HepG2 (cell line): Measurements from ENCODE around the gene FAM200B. TPM values are rescaled to one million over a fixed set of nuclear protein-coding genes. Genes with fewer than 3 reads are reported as not detected.

Experiments
- ATF1 ChIP-seq: IDR thresholded peaks from 2 replicates; pipeline ENCODE4 v1.6.1; 2016; ENCODE audit warnings: mild to moderate bottlenecking, control low read depth
- EP300 ChIP-seq, 3 experiments: sonication (generic) in 1 of 3; formaldehyde crosslinking in 1 of 3; IDR thresholded peaks; 2 replicates each; pipeline versions ENCODE4 v1.5.1 to v1.6.1; 2011 to 2020; ENCODE audit warnings: low read depth in 2 of 3, low read length in 2 of 3, borderline replicate concordance in 1 of 3, improper control_type of control experiment in 1 of 3, mild to moderate bottlenecking in 1 of 3, missing genetic modification reagents in 1 of 3, moderate library complexity in 1 of 3
- JDP2 ChIP-seq: sonication (generic); formaldehyde crosslinking; IDR thresholded peaks from 2 replicates; pipeline ENCODE4 v1.8.1; 2022; ENCODE audit warnings: missing genetic modification reagents, borderline replicate concordance
- KDM2A ChIP-seq: sonication (generic); formaldehyde crosslinking; IDR thresholded peaks from 2 replicates; pipeline ENCODE4 v1.4.0; 2020; ENCODE audit warnings: low read depth, missing genetic modification reagents, borderline replicate concordance
- KLF12 ChIP-seq: sonication (generic); formaldehyde crosslinking; IDR thresholded peaks from 2 replicates; pipeline ENCODE4 v1.4.0; 2020; ENCODE audit warnings: missing genetic modification reagents, borderline replicate concordance
- ONECUT2 ChIP-seq: sonication (generic); formaldehyde crosslinking; IDR thresholded peaks from 2 replicates; pipeline ENCODE4 v1.4.0; 2020; ENCODE audit warnings: missing genetic modification reagents
- PCBP2 ChIP-seq: fragments of 200-400 bp; formaldehyde crosslinking; optimal IDR thresholded peaks from 2 replicates; pipeline ENCODE3; 2018; ENCODE audit warnings: low read length, low read depth; ENCODE audit not compliant: poor library complexity, severe bottlenecking
- SALL1 ChIP-seq: sonication (generic); formaldehyde crosslinking; IDR thresholded peaks from 2 replicates; pipeline ENCODE4 v1.8.0; 2022; ENCODE audit warnings: mild to moderate bottlenecking, missing genetic modification reagents
- STAT5B ChIP-seq: sonication (generic); formaldehyde crosslinking; IDR thresholded peaks from 2 replicates; pipeline ENCODE4 v1.4.0; 2020; ENCODE audit warnings: missing genetic modification reagents
- TBX3 ChIP-seq: fragments of 450-650 bp; IDR thresholded peaks from 2 replicates; pipeline ENCODE4 v1.6.1; 2017; ENCODE audit warnings: antibody characterized with exemption, mild to moderate bottlenecking, inconsistent platforms, borderline replicate concordance
- TIGD3 ChIP-seq: sonication (generic); formaldehyde crosslinking; IDR thresholded peaks from 2 replicates; pipeline ENCODE4 v1.5.1; 2020; ENCODE audit warnings: mild to moderate bottlenecking, missing genetic modification reagents, borderline replicate concordance
- ZEB1 ChIP-seq: IDR thresholded peaks from 2 replicates; pipeline ENCODE4 v1.6.1; 2012; ENCODE audit warnings: mild to moderate bottlenecking, low read depth, inconsistent platforms; ENCODE audit not compliant: insufficient replicate concordance
- ZNF274 ChIP-seq: sonication (generic); formaldehyde crosslinking; IDR thresholded peaks from 2 replicates; pipeline ENCODE4 v1.5.1; 2020; ENCODE audit warnings: mild to moderate bottlenecking, missing genetic modification reagents
- ZNF335 ChIP-seq: sonication (generic); formaldehyde crosslinking; IDR thresholded peaks from 2 replicates; pipeline ENCODE4 v1.4.0; 2020; ENCODE audit warnings: missing genetic modification reagents
- ZNF383 ChIP-seq: sonication (generic); formaldehyde crosslinking; IDR thresholded peaks from 2 replicates; pipeline ENCODE4 v1.4.0; 2020; ENCODE audit warnings: missing genetic modification reagents, mild to moderate bottlenecking, borderline replicate concordance
- ZNF782 ChIP-seq: sonication (generic); formaldehyde crosslinking; IDR thresholded peaks from 2 replicates; pipeline ENCODE4 v1.4.0; 2020; ENCODE audit warnings: missing genetic modification reagents, mild to moderate bottlenecking, borderline replicate concordance
- ZNF841 ChIP-seq: sonication (generic); formaldehyde crosslinking; IDR thresholded peaks from 2 replicates; pipeline ENCODE4 v1.8.1; 2023; ENCODE audit warnings: missing genetic modification reagents, borderline replicate concordance
- ZNF878 ChIP-seq: sonication (generic); formaldehyde crosslinking; IDR thresholded peaks from 2 replicates; pipeline ENCODE4 v1.8.1; 2023; ENCODE audit warnings: mild to moderate bottlenecking, missing genetic modification reagents, moderate library complexity
- polyA plus RNA-seq, 8 experiments: library from polyadenylated mRNA; depleted of rRNA in 3 of 8; stranded (reverse) in 7 of 8; unstranded in 1 of 8; fragments of >200 nt; fragmentation: Illumina TruSeq in 4 of 8; extraction: Trizol in 4 of 8; gene quantifications; 2 replicates each; pipeline versions ENCODE4 v1.2.1 to v1.2.3, GENCODE V29; 2011 to 2016; ENCODE audit warnings: low read depth in 4 of 8, missing spikeins in 1 of 8, mixed read lengths in 1 of 8; ENCODE audit not compliant: insufficient read depth in 1 of 8
- total RNA-seq, 5 experiments: library from RNA; depleted of rRNA; stranded (reverse); fragments of >200 nt; fragmentation: Illumina TruSeq; extraction: Trizol; gene quantifications; 2 replicates each; pipeline ENCODE4 v1.2.3, GENCODE V29; 2016; ENCODE audit warnings: low read depth in 1 of 5
- TF ChIP-seq, protein P1 (sequence below): conservative IDR thresholded peaks from 2 replicates; pipeline ENCODE4 v1.6.1; 2018; ENCODE audit warnings: missing genetic modification reagents
- TF ChIP-seq, protein P2 (sequence below): sonication (generic); formaldehyde crosslinking; IDR thresholded peaks from 2 replicates; pipeline ENCODE4 v1.4.0; 2020; ENCODE audit warnings: missing genetic modification reagents
- TF ChIP-seq, protein P3 (sequence below): sonication (generic); formaldehyde crosslinking; IDR thresholded peaks from 2 replicates; pipeline ENCODE4 v1.5.0; 2020; ENCODE audit warnings: missing genetic modification reagents

Gene FAM200B
- total and polyA plus RNA-seq, 2 of the 13 experiments (the other 11 are each of a cell fraction or from before 2014, with no cell fraction given) = 25.6 to 41.8 TPM

DNA sequence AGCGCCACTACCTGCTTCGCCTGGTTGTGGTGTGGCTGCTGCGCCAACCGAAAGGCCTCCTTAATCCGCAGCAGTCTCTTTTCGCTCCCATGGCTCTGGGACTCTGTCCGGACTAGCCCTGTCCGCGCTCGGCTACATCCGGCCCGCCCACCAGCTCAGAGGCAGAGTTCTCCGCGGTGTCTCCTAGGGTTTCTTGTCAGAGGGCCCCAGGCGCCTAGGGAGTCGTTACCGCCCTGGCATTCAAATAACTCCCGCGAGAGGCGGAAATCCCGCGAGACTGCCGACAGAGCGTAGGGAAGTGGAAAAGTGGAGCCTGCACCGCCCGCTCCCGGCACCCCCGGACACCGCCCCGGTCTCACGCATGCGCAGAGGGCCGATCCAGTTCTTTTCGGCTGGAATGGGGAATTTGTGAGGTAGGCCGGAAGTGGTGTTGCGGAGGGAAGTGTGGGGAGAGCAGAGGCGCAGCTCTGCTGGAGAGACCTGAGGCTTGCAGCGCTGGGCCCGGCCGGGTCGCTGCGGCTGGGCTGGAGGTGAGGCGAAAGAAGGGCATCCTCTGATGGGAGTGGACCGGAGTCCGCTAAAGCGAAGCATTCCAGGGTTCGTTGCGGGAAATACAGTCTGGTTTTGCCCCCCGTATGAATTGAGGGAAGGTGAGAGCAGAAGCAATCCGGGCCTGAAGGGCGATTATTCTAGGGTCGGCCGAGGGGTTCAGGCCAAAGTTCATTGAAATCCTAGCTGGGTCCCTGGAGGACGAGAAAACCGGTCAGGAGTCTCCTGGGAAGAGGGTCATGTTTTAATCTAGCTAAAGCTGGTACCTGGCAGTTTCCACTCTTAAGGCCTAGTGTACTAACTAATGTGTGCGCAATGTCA is at the start of gene FAM200B (continued):
- TF ChIP-seq, protein P1, sequence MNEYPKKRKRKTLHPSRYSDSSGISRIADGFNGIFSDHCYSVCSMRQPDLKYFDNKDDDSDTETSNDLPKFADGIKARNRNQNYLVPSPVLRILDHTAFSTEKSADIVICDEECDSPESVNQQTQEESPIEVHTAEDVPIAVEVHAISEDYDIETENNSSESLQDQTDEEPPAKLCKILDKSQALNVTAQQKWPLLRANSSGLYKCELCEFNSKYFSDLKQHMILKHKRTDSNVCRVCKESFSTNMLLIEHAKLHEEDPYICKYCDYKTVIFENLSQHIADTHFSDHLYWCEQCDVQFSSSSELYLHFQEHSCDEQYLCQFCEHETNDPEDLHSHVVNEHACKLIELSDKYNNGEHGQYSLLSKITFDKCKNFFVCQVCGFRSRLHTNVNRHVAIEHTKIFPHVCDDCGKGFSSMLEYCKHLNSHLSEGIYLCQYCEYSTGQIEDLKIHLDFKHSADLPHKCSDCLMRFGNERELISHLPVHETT (CRISPR knock-in tag) = peak; percentile 40; the same call in 1 of the 2 replicates
- TF ChIP-seq, protein P2, sequence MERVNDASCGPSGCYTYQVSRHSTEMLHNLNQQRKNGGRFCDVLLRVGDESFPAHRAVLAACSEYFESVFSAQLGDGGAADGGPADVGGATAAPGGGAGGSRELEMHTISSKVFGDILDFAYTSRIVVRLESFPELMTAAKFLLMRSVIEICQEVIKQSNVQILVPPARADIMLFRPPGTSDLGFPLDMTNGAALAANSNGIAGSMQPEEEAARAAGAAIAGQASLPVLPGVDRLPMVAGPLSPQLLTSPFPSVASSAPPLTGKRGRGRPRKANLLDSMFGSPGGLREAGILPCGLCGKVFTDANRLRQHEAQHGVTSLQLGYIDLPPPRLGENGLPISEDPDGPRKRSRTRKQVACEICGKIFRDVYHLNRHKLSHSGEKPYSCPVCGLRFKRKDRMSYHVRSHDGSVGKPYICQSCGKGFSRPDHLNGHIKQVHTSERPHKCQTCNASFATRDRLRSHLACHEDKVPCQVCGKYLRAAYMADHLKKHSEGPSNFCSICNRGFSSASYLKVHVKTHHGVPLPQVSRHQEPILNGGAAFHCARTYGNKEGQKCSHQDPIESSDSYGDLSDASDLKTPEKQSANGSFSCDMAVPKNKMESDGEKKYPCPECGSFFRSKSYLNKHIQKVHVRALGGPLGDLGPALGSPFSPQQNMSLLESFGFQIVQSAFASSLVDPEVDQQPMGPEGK (CRISPR knock-in tag) = peak; percentile 68
- peak in 1 of 2 experiments; percentile 48; a peak in 1 of 4 replicates for TF ChIP-seq EP300 (IDR thresholded peaks at IDR 0.05; ENCODE audit: low read depth in 2 of 2, low read length in 2 of 2)
- TF ChIP-seq EP300 (CRISPR knock-in tag; IDR thresholded peaks at IDR 0.05; ENCODE audit: borderline replicate concordance) = peak; percentile 62
- TF ChIP-seq PCBP2 = no peak
- TF ChIP-seq ZNF274 (CRISPR knock-in tag) = 0 out of 2 replicates have a peak, but pooled peaks have one; percentile 67
- 0 out of 2 replicates have a peak, but pooled peaks have one; percentile 32 for TF ChIP-seq ATF1
- TF ChIP-seq ONECUT2 (CRISPR knock-in tag) = no peak
- TF ChIP-seq ZNF782 (CRISPR knock-in tag) = no peak; the same call in 1 of the 2 replicates
- peak; percentile 81 for TF ChIP-seq KLF12 (CRISPR knock-in tag)
- TF ChIP-seq, protein P3, sequence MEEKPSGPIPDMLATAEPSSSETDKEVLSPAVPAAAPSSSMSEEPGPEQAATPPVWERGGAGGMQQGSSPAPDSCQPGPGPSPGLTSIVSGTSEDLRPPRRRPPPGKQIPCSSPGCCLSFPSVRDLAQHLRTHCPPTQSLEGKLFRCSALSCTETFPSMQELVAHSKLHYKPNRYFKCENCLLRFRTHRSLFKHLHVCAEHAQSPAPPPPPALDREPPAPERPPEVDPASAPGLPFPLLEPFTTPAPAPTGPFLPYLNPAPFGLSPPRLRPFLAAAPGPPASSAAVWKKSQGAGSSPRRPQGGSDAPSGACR (CRISPR knock-in tag) = no peak; the same call in 1 of the 2 replicates
- peak; percentile 1; the same call in 1 of the 2 replicates for TF ChIP-seq ZNF383 (CRISPR knock-in tag)
- TF ChIP-seq ZNF335 (CRISPR knock-in tag) = 0 out of 2 replicates have a peak, but pooled peaks have one; percentile 28
- TF ChIP-seq STAT5B = no peak
- no peak for TF ChIP-seq JDP2 (CRISPR knock-in tag)
- no peak; the same call in 1 of the 2 replicates for TF ChIP-seq KDM2A (CRISPR knock-in tag)
- 0 out of 2 replicates have a peak, but pooled peaks have one; percentile 39 for TF ChIP-seq TIGD3 (CRISPR knock-in tag)
- TF ChIP-seq ZEB1 = peak; percentile 76
- peak; percentile 86 for TF ChIP-seq SALL1 (CRISPR knock-in tag)
- peak; percentile 63; the same call in 1 of the 2 replicates for TF ChIP-seq ZNF841 (CRISPR knock-in tag)
- no peak for TF ChIP-seq TBX3
- peak; percentile 94 for TF ChIP-seq ZNF878
